Testis (tissue), 5 donors: ENCODE results near the gene LACC1. TPM values are rescaled to one million over a fixed set of nuclear protein-coding genes. Genes with fewer than 3 reads are reported as not detected.

Experiments
- DNase-seq: peaks from one replicate; pipeline ENCODE4 v3.0.0-alpha.2; 2019
- H3K27ac ChIP-seq, 2 donors: fragments of 200-600 bp; sonication (generic); one replicate each; pipeline ENCODE4 v1.5.1; 2019
- H3K27me3 ChIP-seq: fragments of 200-600 bp; sonication (generic); one replicate; pipeline ENCODE4 v1.5.1; 2019
- H3K36me3 ChIP-seq: fragments of 200-600 bp; sonication (generic); one replicate; pipeline ENCODE4 v1.5.1; 2017; ENCODE audit warnings: low read depth; ENCODE audit errors: missing control alignments
- H3K4me1 ChIP-seq: fragments of 200-600 bp; sonication (generic); one replicate; pipeline ENCODE4 v1.5.1; 2019
- H3K4me3 ChIP-seq, 2 donors: fragments of 200-600 bp; sonication (generic); one replicate each; pipeline ENCODE4 v1.5.1; 2017 to 2019
- H3K9me3 ChIP-seq: fragments of 200-600 bp; sonication (generic); one replicate; pipeline ENCODE4 v1.5.1; 2017
- POLR2A ChIP-seq: fragments of 450-650 bp; IDR thresholded peaks from one replicate; pipeline ENCODE4 v1.6.1; 2017; ENCODE audit warnings: antibody characterized with exemption, mild to moderate bottlenecking, moderate library complexity
- WGBS, 2 donors: methylation state at CpG; one replicate each; pipeline ENCODE4 v1.1.5; 2018; 5-methylcytosine and 5-hydroxymethylcytosine counted together
- intact Hi-C: fragments of 100-400 bp; cut with DNase I; formaldehyde crosslinking; loops from one replicate; pipeline ENCODE4 v1.15.1; 2023; ENCODE audit warnings: low total_unique reads
- long read RNA-seq, 2 donors: transcript quantifications; one replicate each; lab custom pipeline, GENCODE V29; 2026
- polyA plus RNA-seq: library from polyadenylated mRNA; stranded (reverse); fragments of 350-450 nt; fragmentation: Illumina TruSeq; extraction: RNeasy Lipid Tissue Mini Kit (QIAGEN cat#74804); gene quantifications from one replicate; pipeline ENCODE4 v1.2.3, GENCODE V29; 2014; ENCODE audit warnings: low read depth, low replicate concordance; ENCODE audit not compliant: insufficient read depth
- total RNA-seq, 2 donors: library from RNA; depleted of rRNA; stranded (reverse); fragments of >200 nt; gene quantifications; one replicate each; pipeline ENCODE4 v1.2.3, GENCODE V29; 2016
- TF ChIP-seq, protein P1 (sequence below), 3 experiments: fragments of 450-650 bp in 2 of 3; fragments of 200-600 bp in 1 of 3; sonication (generic) in 1 of 3; IDR thresholded peaks; one replicate each; pipeline ENCODE4 v1.5.1; 2016 to 2019; ENCODE audit warnings: antibody characterized with exemption in 3 of 3, mild to moderate bottlenecking in 2 of 3, moderate library complexity in 1 of 3

LACC1 gene
- 10 to 100 TPM; 29.1 to 34.4 TPM for total RNA-seq
- polyA plus RNA-seq = 6.1 TPM
- long read RNA-seq, donor 1 = 0 reads
- long read RNA-seq, donor 2 = 0 reads

DNA sequence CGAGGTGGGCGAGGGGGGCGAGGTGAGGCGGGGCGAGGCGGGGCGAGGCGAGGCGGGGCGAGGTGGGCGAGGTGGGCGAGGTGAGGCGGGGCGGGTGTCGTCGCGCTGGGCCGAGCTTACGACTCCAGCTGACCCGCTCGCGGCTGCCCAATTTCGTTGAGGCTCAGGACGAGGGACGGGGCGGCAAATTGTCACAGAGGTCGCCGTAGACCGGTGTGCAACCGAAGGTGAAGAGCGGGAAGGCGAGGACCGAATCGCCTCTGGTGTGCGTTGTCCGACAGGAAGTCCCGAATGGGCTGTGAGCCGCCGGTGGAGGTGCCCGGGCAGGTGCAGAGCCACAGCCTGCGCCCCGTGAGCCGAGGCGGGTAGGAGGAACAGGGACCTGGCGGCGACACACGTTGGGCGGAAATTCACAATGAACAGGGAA, at the start of gene LACC1:
LACC1 (plus strand) TSS at position 150 of the 427 bp plus-strand sequence. CDS start 1,082 bp downstream, outside the sequence.
- WGBS, 2 donors = 2 to 5% methylated on average over 28 to 48 of the region's 48 CpGs
- no peak for TF ChIP-seq POLR2A
- TF ChIP-seq, protein P1, sequence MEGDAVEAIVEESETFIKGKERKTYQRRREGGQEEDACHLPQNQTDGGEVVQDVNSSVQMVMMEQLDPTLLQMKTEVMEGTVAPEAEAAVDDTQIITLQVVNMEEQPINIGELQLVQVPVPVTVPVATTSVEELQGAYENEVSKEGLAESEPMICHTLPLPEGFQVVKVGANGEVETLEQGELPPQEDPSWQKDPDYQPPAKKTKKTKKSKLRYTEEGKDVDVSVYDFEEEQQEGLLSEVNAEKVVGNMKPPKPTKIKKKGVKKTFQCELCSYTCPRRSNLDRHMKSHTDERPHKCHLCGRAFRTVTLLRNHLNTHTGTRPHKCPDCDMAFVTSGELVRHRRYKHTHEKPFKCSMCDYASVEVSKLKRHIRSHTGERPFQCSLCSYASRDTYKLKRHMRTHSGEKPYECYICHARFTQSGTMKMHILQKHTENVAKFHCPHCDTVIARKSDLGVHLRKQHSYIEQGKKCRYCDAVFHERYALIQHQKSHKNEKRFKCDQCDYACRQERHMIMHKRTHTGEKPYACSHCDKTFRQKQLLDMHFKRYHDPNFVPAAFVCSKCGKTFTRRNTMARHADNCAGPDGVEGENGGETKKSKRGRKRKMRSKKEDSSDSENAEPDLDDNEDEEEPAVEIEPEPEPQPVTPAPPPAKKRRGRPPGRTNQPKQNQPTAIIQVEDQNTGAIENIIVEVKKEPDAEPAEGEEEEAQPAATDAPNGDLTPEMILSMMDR (IDR thresholded peaks at IDR 0.05) = no peak
- Histone ChIP-seq H3K27me3 (no peaks in the 10 kb centered on the region), H3K36me3 (no peaks in the 10 kb centered on the region), H3K4me1 (peaks cover 5% of the 10 kb centered on the region), H3K4me3 (peak within 1 kb of the TSS; percentile 84 to 96), H3K27ac (peak within 1 kb of the TSS; percentile 97 to 98), H3K9me3 (no peaks in the 10 kb centered on the region)
- intact Hi-C loops = no loop called here
- peak; percentile 76 for DNase-seq

DNA sequence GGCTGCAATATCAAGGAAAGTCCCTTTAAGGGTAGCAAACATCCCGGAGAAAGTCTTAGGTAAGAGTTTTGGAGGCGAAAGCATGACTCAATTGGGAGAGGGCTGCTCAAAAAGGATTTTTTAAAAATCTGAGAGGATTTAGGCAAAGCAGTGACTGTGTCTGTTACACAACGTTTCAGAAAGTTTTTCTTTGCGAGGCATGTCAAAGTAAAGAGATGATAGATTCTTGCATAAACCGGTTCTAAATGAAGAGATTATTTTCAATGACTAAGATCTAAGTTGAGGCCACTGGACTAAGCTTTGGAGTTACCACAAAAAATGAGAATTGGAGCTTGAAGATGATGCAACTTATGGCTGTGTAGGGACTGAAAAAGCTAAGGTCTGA, 49.2 kb upstream of the LACC1 start:
- Histone ChIP-seq H3K27ac (no peak overlapping the region), H3K9me3 (no peaks in the 10 kb centered on the region), H3K36me3 (no peaks in the 10 kb centered on the region), H3K4me3 (no peak overlapping the region), H3K27me3 (no peaks in the 10 kb centered on the region), H3K4me1 (no peaks in the 10 kb centered on the region)
- TF ChIP-seq POLR2A = no peak
- TF ChIP-seq, protein P1 (IDR thresholded peaks at IDR 0.05) = no peak
- DNase-seq = no peak
- WGBS, 2 donors = 26 to 42% methylated on average over 5 of the region's 5 CpGs
- intact Hi-C loops = no loop called here

GRCh38 chr13:43831088-43831487, 48.6 kb upstream of the LACC1 start:
- Histone ChIP-seq H3K4me3 (no peak overlapping the region), H3K36me3 (no peaks in the 10 kb centered on the region), H3K27ac (no peak overlapping the region), H3K4me1 (no peaks in the 10 kb centered on the region), H3K27me3 (no peaks in the 10 kb centered on the region), H3K9me3 (no peaks in the 10 kb centered on the region)
- DNase-seq = no peak
- WGBS, 2 donors = 58 to 78% methylated on average over 2 of the region's 2 CpGs
- TF ChIP-seq, protein P1 (IDR thresholded peaks at IDR 0.05) = no peak
- TF ChIP-seq POLR2A = no peak
- intact Hi-C loops = no loop called here

- Histone ChIP-seq H3K4me3 (no peak overlapping the region), H3K27me3 (no peaks in the 10 kb centered on the region), H3K27ac (no peak overlapping the region), H3K4me1 (no peaks in the 10 kb centered on the region), H3K9me3 (no peaks in the 10 kb centered on the region), H3K36me3 (no peaks in the 10 kb centered on the region)
- intact Hi-C loops = no loop called here
- WGBS, 2 donors = 85 to 86% methylated on average over 2 of the region's 2 CpGs
- TF ChIP-seq, protein P1 (IDR thresholded peaks at IDR 0.05) = no peak
- no peak for TF ChIP-seq POLR2A
- DNase-seq = no peak
These were observed 44.0 kb upstream of the LACC1 start for GRCh38 chr13:43835701-43836100.

- TF ChIP-seq POLR2A = no peak
- H3K27ac ChIP-seq = no peak overlapping the region
- intact Hi-C loops = no loop called here
- H3K4me3 ChIP-seq = no peak overlapping the region
- 59 to 63% methylated on average over 4 of the region's 4 CpGs for WGBS, 2 donors
- no peaks in the 10 kb centered on the region for H3K27me3 ChIP-seq
- H3K9me3 ChIP-seq = no peaks in the 10 kb centered on the region
- no peaks in the 10 kb centered on the region for H3K36me3 ChIP-seq
- no peak for DNase-seq
- H3K4me1 ChIP-seq = no peaks in the 10 kb centered on the region
These were observed 40.8 kb upstream of the LACC1 start for GRCh38 chr13:43838909-43839308.
